Endothelial cell (in vitro differentiated cells): ENCODE measurements around the gene CACNA1B. TPM values are rescaled to one million over a fixed set of nuclear protein-coding genes. Genes with fewer than 3 reads are reported as not detected.
A peak's percentile ranks its signal among the peaks of the same experiment; 100 is the strongest.

Experiments
- DNase-seq: peaks from one replicate; pipeline ENCODE4 v3.0.0; 2021; ENCODE audit warnings: low spot score
- H3K27ac Mint-ChIP-seq: one replicate; pipeline ENCODE4 v1.8.0; 2021; ENCODE audit warnings: mixed read lengths, inconsistent platforms; ENCODE audit not compliant: unreplicated experiment
- H3K27me3 Mint-ChIP-seq: one replicate; pipeline ENCODE4 v1.8.0; 2021; ENCODE audit warnings: mild to moderate bottlenecking, moderate library complexity, mixed read lengths, inconsistent platforms; ENCODE audit not compliant: unreplicated experiment
- H3K36me3 Mint-ChIP-seq: one replicate; pipeline ENCODE4 v1.8.0; 2021; ENCODE audit warnings: mild to moderate bottlenecking, low read depth, mixed read lengths, inconsistent platforms; ENCODE audit not compliant: unreplicated experiment
- H3K4me1 Mint-ChIP-seq: one replicate; pipeline ENCODE4 v1.8.0; 2021; ENCODE audit warnings: mild to moderate bottlenecking, mixed read lengths, inconsistent platforms; ENCODE audit not compliant: unreplicated experiment
- H3K4me3 Mint-ChIP-seq: one replicate; pipeline ENCODE4 v1.8.0; 2021; ENCODE audit warnings: mild to moderate bottlenecking, mixed read lengths, inconsistent platforms; ENCODE audit not compliant: unreplicated experiment
- H3K9me3 Mint-ChIP-seq: one replicate; pipeline ENCODE4 v1.8.0; 2021; ENCODE audit warnings: mixed read lengths, inconsistent platforms; ENCODE audit not compliant: unreplicated experiment
- CTCF ChIP-seq: fragments of 200-600 bp; sonication (generic); IDR thresholded peaks from one replicate; pipeline ENCODE4 v1.5.0; 2021; ENCODE audit warnings: antibody characterized with exemption; ENCODE audit not compliant: unreplicated experiment
- total RNA-seq: library from RNA; stranded (reverse); fragmentation: NEBNext Ultra II Directional; extraction: Animal tissue kit (Norgen Biotek cat#: 25700); gene quantifications from one replicate; pipeline ENCODE4 v1.2.1, GENCODE V29; 2021; ENCODE audit not compliant: unreplicated experiment

The CACNA1B gene
- total RNA-seq, 1 donor from 2014 or later, result 2.0 TPM

DNA sequence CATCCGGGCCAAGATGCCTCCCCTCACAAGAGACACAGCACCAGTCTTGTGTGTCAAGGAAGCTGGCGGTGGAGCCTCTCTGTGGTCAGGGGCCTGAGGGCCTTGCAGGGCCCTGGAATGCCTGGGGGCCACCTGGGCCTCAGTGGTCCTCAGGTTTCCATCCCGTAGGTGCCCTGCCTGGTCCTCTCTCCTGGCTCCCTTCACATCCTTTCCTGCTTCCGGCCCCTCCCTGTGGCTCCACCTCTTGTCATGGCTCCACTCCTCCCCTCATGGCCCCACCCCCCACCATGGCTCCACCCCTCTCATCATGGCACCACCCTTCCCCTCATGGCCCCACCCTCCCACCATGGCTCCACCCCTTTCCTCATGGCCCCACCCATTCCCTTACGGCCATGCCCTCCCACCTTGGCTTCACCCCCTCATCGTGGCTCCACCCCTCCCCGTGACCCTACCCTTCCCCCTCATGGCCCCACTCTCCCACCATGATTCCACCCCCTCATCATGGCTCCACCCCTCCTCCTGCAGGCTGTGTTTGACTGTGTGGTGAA is 175.8 kb downstream of the CACNA1B start:
- no peaks in the 10 kb centered on the region for H3K9me3 Mint-ChIP-seq
- H3K27me3 Mint-ChIP-seq, result peaks cover 8% of the 10 kb centered on the region
- H3K36me3 Mint-ChIP-seq, result peaks cover 13% of the 10 kb centered on the region
- no peak for TF ChIP-seq CTCF
- H3K4me1 Mint-ChIP-seq, result peaks cover 23% of the 10 kb centered on the region
- DNase-seq, result no peak
- peak overlapping the region; percentile 50 for H3K4me3 Mint-ChIP-seq
- no peak overlapping the region for H3K27ac Mint-ChIP-seq

- DNase-seq, result no peak
- Mint-ChIP-seq H3K9me3 (no peaks in the 10 kb centered on the region), H3K27ac (no peak overlapping the region), H3K4me1 (peaks cover 23% of the 10 kb centered on the region), H3K36me3 (peaks cover 16% of the 10 kb centered on the region), H3K27me3 (peaks cover 8% of the 10 kb centered on the region), H3K4me3 (peak overlapping the region; percentile 50)
- TF ChIP-seq CTCF, result no peak
These were observed 176.6 kb downstream of the CACNA1B start for GRCh38 chr9:138053996-138054752.

- H3K27me3 Mint-ChIP-seq, result peaks cover 8% of the 10 kb centered on the region
- no peak for DNase-seq
- H3K4me3 Mint-ChIP-seq, result no peak overlapping the region
- H3K36me3 Mint-ChIP-seq, result peaks cover 20% of the 10 kb centered on the region
- H3K4me1 Mint-ChIP-seq, result peaks cover 7% of the 10 kb centered on the region
- TF ChIP-seq CTCF, result no peak
- H3K9me3 Mint-ChIP-seq, result no peaks in the 10 kb centered on the region
- no peak overlapping the region for H3K27ac Mint-ChIP-seq
These were observed 180.1 kb downstream of the CACNA1B start for GRCh38 chr9:138057726-138058125.

DNA sequence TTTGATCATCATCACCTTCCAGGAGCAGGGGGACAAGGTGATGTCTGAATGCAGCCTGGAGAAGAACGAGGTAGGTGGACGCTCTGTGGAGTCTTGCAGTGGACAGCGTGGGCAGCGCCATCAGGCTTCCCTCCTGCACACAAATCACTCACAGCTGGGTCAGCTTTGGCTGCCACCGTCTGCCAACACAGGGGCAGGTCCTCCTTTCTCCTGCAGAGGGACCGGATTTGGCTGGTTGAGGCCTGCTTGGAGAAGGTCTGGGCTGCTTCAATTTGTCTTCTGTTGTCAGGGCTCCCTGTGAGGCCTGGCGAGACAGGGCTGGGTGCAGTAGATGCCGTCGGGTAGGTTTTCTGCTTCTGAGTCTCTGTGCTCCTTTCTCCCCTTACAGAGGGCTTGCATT is 180.6 kb downstream of the CACNA1B start:
- no peak overlapping the region for H3K27ac Mint-ChIP-seq
- H3K4me3 Mint-ChIP-seq, result no peak overlapping the region
- no peak for TF ChIP-seq CTCF
- H3K4me1 Mint-ChIP-seq, result peaks cover 7% of the 10 kb centered on the region
- no peaks in the 10 kb centered on the region for H3K9me3 Mint-ChIP-seq
- DNase-seq, result no peak
- peaks cover 8% of the 10 kb centered on the region for H3K27me3 Mint-ChIP-seq
- H3K36me3 Mint-ChIP-seq, result peaks cover 20% of the 10 kb centered on the region

DNA sequence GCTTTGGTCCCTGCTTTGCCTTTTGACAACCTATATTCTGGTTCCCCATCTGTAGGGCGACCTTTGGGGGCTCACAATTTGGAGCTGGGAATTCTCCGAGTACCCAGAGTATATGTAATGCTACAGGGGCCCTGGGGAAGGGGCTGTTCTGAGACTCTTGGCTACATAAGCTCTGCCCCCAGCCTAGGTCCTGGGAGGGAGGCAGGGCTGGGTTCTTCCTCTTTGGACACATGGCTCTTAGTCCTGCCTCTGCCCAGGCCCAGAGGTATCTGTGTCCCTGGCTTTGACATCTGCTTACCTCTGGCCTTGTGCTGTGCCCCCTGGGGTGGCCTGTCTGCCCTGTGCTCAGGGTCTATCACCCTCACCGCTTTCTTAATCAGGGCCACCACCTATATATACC is 181.6 kb downstream of the CACNA1B start:
- Mint-ChIP-seq H3K27ac (no peak overlapping the region), H3K36me3 (peaks cover 17% of the 10 kb centered on the region), H3K4me1 (peaks cover 3% of the 10 kb centered on the region), H3K27me3 (peaks cover 6% of the 10 kb centered on the region), H3K9me3 (no peaks in the 10 kb centered on the region), H3K4me3 (no peak overlapping the region)
- DNase-seq, result no peak
- TF ChIP-seq CTCF, result no peak
